Chondrocyte (in vitro differentiated cells): ENCODE results near the gene GSTT2B. TPM values are rescaled to one million over a fixed set of nuclear protein-coding genes. Genes with fewer than 3 reads are reported as not detected.
"Not testable (repeated sequence)": the region's sequence is repeated elsewhere in the genome, so short reads cannot be mapped to it uniquely, and the experiment has no call there.

Experiments
- DNase-seq: peaks from one replicate; pipeline ENCODE4 v3.0.0; 2021; ENCODE audit warnings: mixed read lengths, low spot score
- H3K27ac Mint-ChIP-seq: one replicate; pipeline ENCODE4 v1.8.0; 2021; ENCODE audit warnings: mild to moderate bottlenecking, moderate library complexity, mixed read lengths; ENCODE audit not compliant: unreplicated experiment
- H3K27me3 Mint-ChIP-seq: 2 replicates; pipeline ENCODE4 v1.8.0; 2021; ENCODE audit warnings: low read depth, mixed read lengths
- H3K36me3 Mint-ChIP-seq: 2 replicates; pipeline ENCODE4 v1.8.0; 2021; ENCODE audit warnings: low read depth, mixed read lengths
- H3K4me1 Mint-ChIP-seq: 2 replicates; pipeline ENCODE4 v1.8.0; 2021; ENCODE audit warnings: low read depth, mild to moderate bottlenecking, mixed read lengths
- H3K4me3 Mint-ChIP-seq: one replicate; pipeline ENCODE4 v1.8.0; 2021; ENCODE audit warnings: mild to moderate bottlenecking, moderate library complexity, mixed read lengths; ENCODE audit not compliant: unreplicated experiment
- H3K9me3 Mint-ChIP-seq: 2 replicates; pipeline ENCODE4 v1.8.0; 2021; ENCODE audit warnings: low read depth, mixed read lengths
- total RNA-seq: library from RNA; stranded (reverse); gene quantifications from 3 replicates; pipeline ENCODE4 v1.2.1, GENCODE V29; 2021
- TF ChIP-seq, protein P1 (sequence below): fragments of 200-600 bp; sonication (generic); IDR thresholded peaks from 2 replicates; pipeline ENCODE4 v1.5.0; 2021; ENCODE audit warnings: antibody characterized with exemption, mild to moderate bottlenecking, moderate library complexity

GSTT2B gene
- total RNA-seq, 1 donor from 2014 or later, result 2.9 TPM

DNA sequence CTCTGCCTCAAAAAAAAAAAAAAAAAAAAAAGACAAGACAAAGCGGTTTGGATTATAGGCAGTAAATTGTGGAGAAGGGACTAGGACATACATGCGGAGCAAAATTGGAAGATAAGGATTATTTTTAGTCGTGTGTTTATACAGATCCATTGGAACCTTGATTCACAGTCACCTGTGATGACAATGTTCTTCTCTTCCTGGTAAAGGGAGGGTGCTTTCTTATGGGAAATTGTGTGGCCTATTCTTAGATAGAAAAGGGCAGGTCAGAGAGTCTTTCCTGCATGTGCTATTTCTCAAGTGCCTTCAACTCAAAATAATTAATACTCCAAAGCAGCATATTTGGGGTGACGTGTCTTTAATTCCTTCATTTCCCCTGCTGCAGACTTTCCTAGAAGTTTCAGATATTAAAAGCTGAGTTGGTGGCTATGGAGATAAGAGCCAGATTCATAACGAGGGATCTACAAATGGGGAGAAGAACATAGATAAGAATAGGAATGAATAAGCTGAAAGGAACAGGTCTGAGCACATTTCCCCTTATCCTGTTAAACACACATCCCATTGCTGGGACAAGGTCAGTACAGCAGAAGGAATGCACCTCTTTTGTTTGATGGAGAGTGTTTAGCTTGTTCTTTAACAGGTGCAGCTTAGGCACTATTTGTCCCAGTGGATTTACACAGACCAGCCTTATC lies 22.5 kb downstream of the GSTT2B start:
- TF ChIP-seq, protein P1, sequence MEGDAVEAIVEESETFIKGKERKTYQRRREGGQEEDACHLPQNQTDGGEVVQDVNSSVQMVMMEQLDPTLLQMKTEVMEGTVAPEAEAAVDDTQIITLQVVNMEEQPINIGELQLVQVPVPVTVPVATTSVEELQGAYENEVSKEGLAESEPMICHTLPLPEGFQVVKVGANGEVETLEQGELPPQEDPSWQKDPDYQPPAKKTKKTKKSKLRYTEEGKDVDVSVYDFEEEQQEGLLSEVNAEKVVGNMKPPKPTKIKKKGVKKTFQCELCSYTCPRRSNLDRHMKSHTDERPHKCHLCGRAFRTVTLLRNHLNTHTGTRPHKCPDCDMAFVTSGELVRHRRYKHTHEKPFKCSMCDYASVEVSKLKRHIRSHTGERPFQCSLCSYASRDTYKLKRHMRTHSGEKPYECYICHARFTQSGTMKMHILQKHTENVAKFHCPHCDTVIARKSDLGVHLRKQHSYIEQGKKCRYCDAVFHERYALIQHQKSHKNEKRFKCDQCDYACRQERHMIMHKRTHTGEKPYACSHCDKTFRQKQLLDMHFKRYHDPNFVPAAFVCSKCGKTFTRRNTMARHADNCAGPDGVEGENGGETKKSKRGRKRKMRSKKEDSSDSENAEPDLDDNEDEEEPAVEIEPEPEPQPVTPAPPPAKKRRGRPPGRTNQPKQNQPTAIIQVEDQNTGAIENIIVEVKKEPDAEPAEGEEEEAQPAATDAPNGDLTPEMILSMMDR, result no peak
- Mint-ChIP-seq H3K4me3 (no peak overlapping the region), H3K9me3 (no peaks in the 10 kb centered on the region), H3K36me3 (no peaks in the 10 kb centered on the region), H3K27ac (no peak overlapping the region), H3K27me3 (no peaks in the 10 kb centered on the region), H3K4me1 (no peaks in the 10 kb centered on the region)
- no peak for DNase-seq

DNA sequence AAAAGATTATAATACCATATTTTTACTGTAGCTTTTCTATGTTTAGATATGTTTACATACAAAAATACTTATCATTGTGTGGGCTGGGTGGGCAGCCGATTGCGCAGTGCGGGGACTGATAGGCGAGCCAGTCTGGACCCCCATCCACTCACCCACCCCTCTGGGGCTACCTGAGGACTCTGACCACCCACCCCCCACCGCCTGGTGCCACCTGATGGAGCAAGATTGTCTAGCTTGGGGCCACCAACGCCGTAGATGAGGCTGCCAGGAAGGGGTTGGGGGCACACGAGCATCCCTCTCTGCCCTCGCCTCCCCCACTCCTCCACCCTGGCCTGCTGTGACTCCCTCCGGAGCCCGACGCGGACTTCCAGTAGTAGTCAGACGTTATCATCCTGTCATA lies 34.4 kb downstream of the GSTT2B start:
- Mint-ChIP-seq H3K4me1 (peaks cover 6% of the 10 kb centered on the region), H3K9me3 (peaks cover 6% of the 10 kb centered on the region), H3K36me3 (peaks cover 38% of the 10 kb centered on the region), H3K4me3 (no peak overlapping the region), H3K27ac (no peak overlapping the region), H3K27me3 (no peaks in the 10 kb centered on the region)
- TF ChIP-seq, protein P1, result no peak
- no peak for DNase-seq

DNA sequence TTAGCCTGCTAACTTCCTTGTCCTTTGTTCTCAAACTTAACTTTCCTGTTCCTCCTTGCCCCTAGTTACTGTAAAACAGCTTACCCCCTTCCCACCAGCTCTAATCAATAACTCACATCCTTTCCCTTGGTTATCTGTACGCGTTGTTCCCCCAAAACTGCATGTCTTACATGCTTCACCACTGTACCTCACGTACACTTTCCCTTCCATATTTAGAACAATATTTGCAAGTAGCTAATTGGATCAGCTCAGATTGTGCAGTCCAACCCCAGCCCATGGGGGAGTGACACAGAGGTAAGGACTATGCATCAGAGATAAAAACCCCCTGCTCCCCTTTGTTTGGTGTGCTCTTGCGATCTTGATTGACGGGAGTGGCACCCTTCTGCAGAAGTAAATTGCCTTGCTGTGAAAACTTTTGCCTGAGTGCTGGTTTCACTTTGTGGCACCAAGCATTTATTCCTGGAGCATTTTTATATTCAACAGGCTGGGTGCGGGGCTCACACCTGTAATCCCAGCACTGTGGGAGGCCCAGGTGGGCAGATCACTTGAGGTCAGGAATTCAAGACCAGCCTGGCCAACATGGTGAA lies 35.9 kb downstream of the GSTT2B start:
- Mint-ChIP-seq H3K36me3 (peaks cover 35% of the 10 kb centered on the region), H3K4me1 (peaks cover 12% of the 10 kb centered on the region), H3K4me3 (no peak overlapping the region), H3K9me3 (no peaks in the 10 kb centered on the region), H3K27ac (no peak overlapping the region), H3K27me3 (no peaks in the 10 kb centered on the region)
- DNase-seq, result no peak
- TF ChIP-seq, protein P1, result no peak

DNA sequence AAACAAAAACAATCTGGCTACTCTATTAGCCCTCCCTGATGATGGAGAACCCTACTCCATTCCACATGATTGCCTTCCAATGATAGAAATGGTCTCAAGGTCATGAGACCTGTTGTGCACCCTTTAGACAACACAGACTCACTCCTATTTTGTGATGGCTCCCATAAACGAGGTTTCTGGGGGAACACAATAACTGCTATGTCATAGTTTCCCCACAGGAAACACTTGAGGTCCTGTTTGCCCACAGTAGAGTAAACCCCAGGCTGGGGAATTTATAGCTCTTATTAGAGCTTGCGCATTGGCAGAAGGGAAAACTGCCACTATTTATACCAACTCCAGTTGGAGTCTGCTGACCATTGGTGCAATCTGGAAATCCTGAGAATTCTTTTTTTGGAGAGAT lies 38.1 kb downstream of the GSTT2B start:
- no peak for DNase-seq
- Mint-ChIP-seq H3K4me3 (no peak overlapping the region), H3K27ac (no peak overlapping the region), H3K27me3 (no peaks in the 10 kb centered on the region), H3K4me1 (peaks cover 18% of the 10 kb centered on the region), H3K9me3 (no peaks in the 10 kb centered on the region), H3K36me3 (peaks cover 31% of the 10 kb centered on the region)
- TF ChIP-seq, protein P1, result no peak

DNA sequence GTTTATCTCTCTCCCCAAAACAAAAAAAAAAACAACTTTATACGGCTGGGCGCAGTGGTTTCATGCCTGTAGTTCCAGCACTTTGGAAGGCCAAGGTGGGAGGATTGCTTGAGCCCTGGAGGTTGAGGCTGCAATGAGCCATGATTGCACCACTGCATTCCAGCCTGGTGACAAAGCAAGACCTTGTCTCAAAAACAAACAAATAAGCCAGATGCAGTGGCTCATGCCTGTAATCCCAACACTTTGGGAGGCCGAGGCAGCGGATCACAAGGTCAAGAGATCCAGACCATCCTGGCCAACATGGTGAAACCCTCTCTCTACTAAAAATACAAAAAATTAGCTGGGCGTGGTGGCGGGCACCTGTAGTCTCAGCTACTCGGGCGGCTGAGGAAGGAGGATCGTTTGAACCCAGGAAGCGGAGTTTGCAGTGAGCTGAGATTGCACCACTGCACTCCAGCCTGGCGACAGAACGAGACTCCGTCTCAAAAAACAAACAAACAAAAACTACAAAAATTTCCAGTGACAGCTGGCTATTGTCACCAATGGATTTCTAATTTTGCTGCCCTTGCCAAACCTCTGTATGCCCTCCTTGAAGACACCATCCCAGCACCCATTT lies 39.3 kb downstream of the GSTT2B start:
- H3K36me3 Mint-ChIP-seq, result peaks cover 27% of the 10 kb centered on the region
- H3K9me3 Mint-ChIP-seq, DNase-seq, H3K27me3 Mint-ChIP-seq, H3K4me3 Mint-ChIP-seq: not testable (repeated sequence)
- H3K4me1 Mint-ChIP-seq, result peaks cover 18% of the 10 kb centered on the region
- peak overlapping the region; percentile 74 for H3K27ac Mint-ChIP-seq

DNA sequence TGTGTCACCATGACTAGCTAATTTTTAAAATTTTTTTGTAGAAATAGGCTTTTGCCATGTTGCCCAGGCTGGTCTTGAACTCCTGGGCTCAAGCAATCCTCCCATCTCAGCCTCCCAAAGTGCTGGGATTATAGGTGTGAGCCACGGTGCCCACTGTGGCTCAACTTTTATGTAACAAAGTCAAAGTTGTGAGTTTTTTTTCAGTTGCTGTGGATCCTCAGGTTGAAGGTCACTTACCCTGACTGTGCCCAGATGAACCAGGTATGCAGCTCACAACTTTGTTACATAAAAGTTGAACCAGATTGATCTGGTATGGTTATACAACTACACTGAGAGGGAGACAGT lies 40.8 kb downstream of the GSTT2B start:
- not testable (repeated sequence) for H3K4me3 Mint-ChIP-seq, H3K9me3 Mint-ChIP-seq, DNase-seq, H3K27me3 Mint-ChIP-seq
- peaks cover 18% of the 10 kb centered on the region for H3K4me1 Mint-ChIP-seq
- peaks cover 17% of the 10 kb centered on the region for H3K36me3 Mint-ChIP-seq
- H3K27ac Mint-ChIP-seq, result peak overlapping the region; percentile 87
